PC-3 (cell line): ENCODE data around the gene PUDP. TPM values are rescaled to one million over a fixed set of nuclear protein-coding genes. Genes with fewer than 3 reads are reported as not detected.

Source experiments
- ATAC-seq: fragments of 200-7000 bp; cut with Tn5 transposase; 2 replicates; pipeline ENCODE4 v1.9.1; 2020; ENCODE audit warnings: mild to moderate bottlenecking, moderate library complexity
- BruUV-seq: library from RNA; stranded (reverse); fragments of 400-500 nt; replicated peaks from 2 replicates; lab custom pipeline; 2021; lab: Mats Ljungman, UMichigan
- CTCF ChIA-PET: fragments of 300-600 bp; sonication (Branson Sonifier 250); formaldehyde crosslinking; loops from one replicate; lab custom pipeline; 2022; ENCODE audit warnings: antibody characterized with exemption; lab: Charles Lee
- POLR2A ChIA-PET: fragments of 300-600 bp; sonication (Branson Sonifier 250); formaldehyde crosslinking; loops from one replicate; lab custom pipeline; 2022; ENCODE audit warnings: antibody characterized with exemption; ENCODE audit not compliant: unreplicated experiment; lab: Charles Lee
- DNase-seq: peaks from one replicate; pipeline ENCODE4 v3.0.0-alpha.2; 2015
- H2AFZ ChIP-seq: fragments of 300-600 bp; sonication (generic); 2 replicates; pipeline ENCODE4 v1.6.0; 2016; ENCODE audit warnings: antibody characterized with exemption, low read length
- H3F3A ChIP-seq: fragments of 300-600 bp; sonication (generic); one replicate; pipeline ENCODE4 v1.6.0; 2017; ENCODE audit warnings: antibody characterized with exemption, low read length, control low read depth, mild to moderate bottlenecking; ENCODE audit not compliant: unreplicated experiment
- H3K27ac ChIP-seq: fragments of 300-600 bp; sonication (generic); 2 replicates; pipeline ENCODE4 v1.5.1; 2016; ENCODE audit warnings: mild to moderate bottlenecking, low read length
- H3K27me3 ChIP-seq: fragments of 300-600 bp; sonication (generic); 2 replicates; pipeline ENCODE4 v1.6.1; 2016; ENCODE audit warnings: low read length, mixed read lengths
- H3K36me3 ChIP-seq: fragments of 300-600 bp; sonication (generic); 2 replicates; pipeline ENCODE4 v1.6.1; 2016; ENCODE audit warnings: low read depth, mixed run types, low read length, mixed read lengths
- H3K4me1 ChIP-seq: fragments of 300-600 bp; sonication (generic); 2 replicates; pipeline ENCODE4 v1.5.1; 2016; ENCODE audit warnings: low read length; ENCODE audit not compliant: insufficient read depth
- H3K4me2 ChIP-seq: fragments of 300-600 bp; sonication (generic); 2 replicates; pipeline ENCODE4 v1.6.0; 2016; ENCODE audit warnings: low read length
- H3K4me3 ChIP-seq: fragments of 300-600 bp; sonication (generic); 2 replicates; pipeline ENCODE4 v1.5.1; 2016; ENCODE audit warnings: mild to moderate bottlenecking, low read length, mixed read lengths
- H3K79me2 ChIP-seq: fragments of 300-600 bp; sonication (generic); 2 replicates; pipeline ENCODE4 v1.6.1; 2017; ENCODE audit warnings: low read length, mixed read lengths
- H3K9ac ChIP-seq: fragments of 300-600 bp; sonication (generic); 2 replicates; pipeline ENCODE4 v1.6.0; 2016; ENCODE audit warnings: mild to moderate bottlenecking, low read length
- H3K9me2 ChIP-seq: fragments of 300-600 bp; sonication (generic); replicated peaks from 2 replicates; pipeline ENCODE4 v1.6.1; 2016; ENCODE audit warnings: mixed run types, low read length, mixed read lengths
- H3K9me3 ChIP-seq: fragments of 300-600 bp; sonication (generic); 2 replicates; pipeline ENCODE4 v1.6.1; 2016; ENCODE audit warnings: low read length, mixed read lengths
- H4K20me1 ChIP-seq: fragments of 300-600 bp; sonication (generic); 2 replicates; pipeline ENCODE4 v1.6.1; 2016; ENCODE audit warnings: low read length, mixed read lengths
- CTCF ChIP-seq: fragments of 300-600 bp; sonication (generic); conservative IDR thresholded peaks from 2 replicates; pipeline ENCODE4 v1.5.1; 2017; ENCODE audit warnings: antibody characterized with exemption, low read depth, mild to moderate bottlenecking, low read length
- EZH2 ChIP-seq: fragments of 300-600 bp; sonication (generic); IDR thresholded peaks from one replicate; pipeline ENCODE4 v1.6.1; 2017; ENCODE audit warnings: antibody characterized with exemption, mild to moderate bottlenecking, low read length; ENCODE audit not compliant: unreplicated experiment
- EZH2phosphoT487 ChIP-seq: fragments of 300-600 bp; sonication (generic); IDR thresholded peaks from 2 replicates; pipeline ENCODE4 v1.6.1; 2018; ENCODE audit warnings: mild to moderate bottlenecking, antibody characterized with exemption, low read length, borderline replicate concordance
- intact Hi-C: fragments of 100-400 bp; cut with micrococcal nuclease; formaldehyde crosslinking; loops from 2 replicates; pipeline ENCODE4 v1.9.0; 2023
- total RNA-seq: library from RNA; depleted of rRNA; stranded (reverse); fragments of >200 nt; gene quantifications from 2 replicates; pipeline ENCODE4 v1.2.3, GENCODE V29; 2014

Gene PUDP
- total RNA-seq, 1 experiment from 2014 or later, result 7.6 TPM

GRCh38 chrX:7109838-7110793 lies 37.8 kb downstream of the PUDP start:
- Histone ChIP-seq H3F3A (no peaks in the 10 kb centered on the region), H4K20me1 (no peaks in the 10 kb centered on the region), H3K79me2 (0 out of 2 replicates have a peak, but pooled peaks cover 14% of the 10 kb centered on the region), H3K27ac (peak overlapping the region; percentile 26; the same call in 1 of the 2 replicates), H3K9me3 (no peaks in the 10 kb centered on the region), H3K9ac (peak overlapping the region; percentile 17; the same call in 1 of the 2 replicates), H3K36me3 (no peaks in the 10 kb centered on the region; the same call in 1 of the 2 replicates), H2AFZ (no peak overlapping the region), H3K9me2 (no peaks in the 10 kb centered on the region), H3K4me2 (no peak overlapping the region), H3K27me3 (no peaks in the 10 kb centered on the region), H3K4me3 (no peak overlapping the region), H3K4me1 (peaks cover 15% of the 10 kb centered on the region)
- TSS peak; percentile 93 for BruUV-seq
- ATAC-seq (no peak), DNase-seq (no peak)
- intact Hi-C loops, result no loop called here
- ChIA-PET POLR2A (no interaction called here), CTCF (no interaction called here)
- TF ChIP-seq CTCF, result no peak
- no peak for TF ChIP-seq EZH2
- no peak for TF ChIP-seq EZH2phosphoT487

DNA sequence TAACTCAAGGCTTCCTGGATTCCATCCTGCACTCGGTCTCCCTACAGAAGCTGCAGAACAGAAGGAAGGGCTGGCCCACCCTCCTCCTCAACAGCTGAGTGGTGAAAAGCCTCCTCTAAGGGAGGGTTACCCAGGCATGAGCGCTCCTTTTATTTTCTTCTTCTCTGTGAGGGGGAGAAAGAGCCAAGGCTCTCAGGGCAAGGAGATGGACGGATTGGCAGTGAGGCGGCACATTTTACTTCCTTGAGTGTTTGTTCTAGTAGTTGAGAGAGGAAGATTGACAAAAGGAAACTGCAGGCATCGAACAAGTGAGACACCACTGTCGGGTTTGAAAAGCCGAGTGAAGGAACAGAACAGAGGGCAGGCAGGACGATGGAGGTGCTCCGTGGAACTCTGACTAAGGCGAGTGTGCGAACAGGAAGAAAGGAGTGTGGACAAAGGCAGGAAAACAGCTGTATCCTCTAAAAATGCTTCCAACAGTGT lies 38.9 kb downstream of the PUDP start:
- Histone ChIP-seq H3K27me3 (no peaks in the 10 kb centered on the region), H4K20me1 (no peaks in the 10 kb centered on the region), H3K9me2 (no peaks in the 10 kb centered on the region), H3K79me2 (0 out of 2 replicates have a peak, but pooled peaks cover 9% of the 10 kb centered on the region), H3K27ac (no peak overlapping the region), H2AFZ (no peak overlapping the region), H3K4me3 (no peak overlapping the region), H3K36me3 (peaks cover 2% of the 10 kb centered on the region), H3K9ac (no peak overlapping the region), H3K9me3 (no peaks in the 10 kb centered on the region), H3K4me2 (no peak overlapping the region), H3F3A (no peaks in the 10 kb centered on the region), H3K4me1 (peaks cover 15% of the 10 kb centered on the region)
- TF ChIP-seq EZH2 (no peak), EZH2phosphoT487 (no peak), CTCF (no peak)
- no peak for ATAC-seq
- intact Hi-C loops, result no loop called here
- BruUV-seq, result no TSS peak
- no peak for DNase-seq
- CTCF ChIA-PET, result no interaction called here
- POLR2A ChIA-PET, result no interaction called here
